Neural progenitor cell (in vitro differentiated cells): ENCODE data around the gene KCNH2. TPM values are rescaled to one million over a fixed set of nuclear protein-coding genes. Genes with fewer than 3 reads are reported as not detected.

ENCODE experiments used
- DNase-seq: peaks from one replicate; pipeline ENCODE4 v3.0.0-alpha.2; 2016; ENCODE audit warnings: low spot score
- H2AFZ ChIP-seq: fragments of 200-600 bp; sonication (generic); replicated peaks from 2 replicates; pipeline ENCODE4 v1.6.1; 2016; ENCODE audit warnings: antibody characterized with exemption
- H3F3A ChIP-seq: fragments of 200-600 bp; sonication (generic); 2 replicates; pipeline ENCODE4 v1.6.1; 2016; ENCODE audit warnings: antibody characterized with exemption, low read depth
- H3K27ac ChIP-seq: fragments of 200-600 bp; sonication (generic); 2 replicates; pipeline ENCODE4 v1.5.1; 2016; ENCODE audit warnings: mild to moderate bottlenecking
- H3K27me3 ChIP-seq: fragments of 200-600 bp; sonication (generic); 2 replicates; pipeline ENCODE4 v1.6.1; 2016; ENCODE audit warnings: mild to moderate bottlenecking, moderate library complexity
- H3K36me3 ChIP-seq: fragments of 200-600 bp; sonication (generic); 2 replicates; pipeline ENCODE4 v1.5.1; 2016
- H3K4me1 ChIP-seq: fragments of 200-600 bp; sonication (generic); 2 replicates; pipeline ENCODE4 v1.6.1; 2016; ENCODE audit warnings: mixed run types
- H3K4me2 ChIP-seq: fragments of 200-600 bp; sonication (generic); 2 replicates; pipeline ENCODE4 v1.6.1; 2016
- H3K4me3 ChIP-seq: fragments of 200-600 bp; sonication (generic); 2 replicates; pipeline ENCODE4 v1.5.1; 2016
- H3K79me2 ChIP-seq: fragments of 200-600 bp; sonication (generic); 2 replicates; pipeline ENCODE4 v1.6.1; 2016; ENCODE audit warnings: low read depth
- H3K9ac ChIP-seq: fragments of 200-600 bp; sonication (generic); 2 replicates; pipeline ENCODE4 v1.6.1; 2016
- H3K9me3 ChIP-seq: fragments of 200-600 bp; sonication (generic); 2 replicates; pipeline ENCODE4 v1.5.1; 2016; ENCODE audit warnings: low read depth
- H4K20me1 ChIP-seq: fragments of 200-600 bp; sonication (generic); 2 replicates; pipeline ENCODE4 v1.6.1; 2016; ENCODE audit warnings: low read depth
- H3K27ac Mint-ChIP-seq: 3 replicates; pipeline ENCODE4 v1.8.0; 2021; ENCODE audit warnings: mixed read lengths
- H3K27me3 Mint-ChIP-seq: 2 replicates; pipeline ENCODE4 v1.8.0; 2022; ENCODE audit warnings: low read depth, mild to moderate bottlenecking, inconsistent platforms, moderate library complexity, mixed read lengths; ENCODE audit not compliant: insufficient read depth
- H3K36me3 Mint-ChIP-seq: 3 replicates; pipeline ENCODE4 v1.8.0; 2021; ENCODE audit warnings: mixed read lengths
- H3K4me1 Mint-ChIP-seq: 3 replicates; pipeline ENCODE4 v1.8.0; 2021; ENCODE audit warnings: mixed read lengths
- H3K4me3 Mint-ChIP-seq: 3 replicates; pipeline ENCODE4 v1.8.0; 2021; ENCODE audit warnings: mild to moderate bottlenecking, moderate library complexity, mixed read lengths
- H3K9me3 Mint-ChIP-seq: 3 replicates; pipeline ENCODE4 v1.8.0; 2020; ENCODE audit warnings: mixed read lengths
- EZH2 ChIP-seq: fragments of 200-600 bp; sonication (generic); IDR thresholded peaks from 2 replicates; pipeline ENCODE4 v1.6.1; 2017; ENCODE audit warnings: antibody characterized with exemption, mild to moderate bottlenecking, moderate library complexity
- EZH2phosphoT487 ChIP-seq: fragments of 200-600 bp; sonication (generic); IDR thresholded peaks from 2 replicates; pipeline ENCODE4 v1.6.1; 2017; ENCODE audit warnings: antibody characterized with exemption
- total RNA-seq: library from RNA; depleted of rRNA; stranded (reverse); fragments of >200 nt; gene quantifications from 2 replicates; pipeline ENCODE4 v1.2.3, GENCODE V29; 2015; ENCODE audit warnings: low replicate concordance
- TF ChIP-seq, protein P1 (sequence below): fragments of 200-600 bp; sonication (generic); IDR thresholded peaks from 2 replicates; pipeline ENCODE4 v1.5.1; 2017; ENCODE audit warnings: antibody characterized with exemption, mild to moderate bottlenecking

Gene KCNH2
- total RNA-seq, 1 donor from 2014 or later = 2.6 TPM

DNA sequence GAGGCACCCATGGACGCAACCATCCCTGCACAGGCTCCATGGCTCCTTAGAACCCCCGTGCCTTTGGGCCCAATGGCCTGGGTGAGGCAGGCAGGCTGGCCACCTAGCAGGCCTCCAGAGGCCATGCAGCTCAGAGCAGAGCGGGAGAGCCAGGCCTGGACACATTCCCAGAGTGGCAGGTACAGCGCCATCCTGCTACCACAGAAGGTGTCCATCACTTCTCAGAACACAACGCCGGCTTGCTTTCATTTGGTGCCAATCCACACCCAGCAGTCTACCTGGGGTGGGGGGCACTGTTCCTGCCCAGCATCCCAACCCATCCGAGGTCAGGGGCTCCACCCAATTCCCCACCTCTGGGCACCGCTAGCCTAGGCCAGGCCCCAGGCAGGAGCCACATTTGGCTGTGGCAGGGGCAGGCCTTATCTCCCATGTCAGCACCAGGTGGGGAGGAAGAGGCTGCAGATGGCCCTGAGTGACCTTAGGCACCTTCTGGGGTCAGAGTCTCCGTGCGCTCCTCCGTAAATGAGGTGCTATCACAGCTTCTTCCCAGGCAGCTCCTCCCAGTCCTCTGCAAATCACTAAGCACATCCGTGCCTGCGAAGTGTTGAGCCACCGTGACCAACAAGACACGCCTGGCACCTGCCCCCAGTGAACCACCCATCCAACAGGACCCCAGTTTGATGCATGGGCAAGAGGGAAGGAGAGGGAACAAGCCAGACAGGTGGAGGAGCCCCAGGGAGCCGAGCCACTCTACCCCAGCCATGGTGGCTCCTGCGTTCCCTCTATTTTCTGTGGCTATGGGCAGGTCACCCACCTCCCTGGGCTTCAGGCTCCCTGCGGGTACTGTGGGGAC lies 14.2 kb downstream of the KCNH2 start:
- H3K27ac ChIP-seq = no peak overlapping the region
- peaks cover 22% of the 10 kb centered on the region for H3K4me1 Mint-ChIP-seq
- no peaks in the 10 kb centered on the region for H3K36me3 ChIP-seq
- H2AFZ ChIP-seq = no peak overlapping the region
- no peak overlapping the region for H3K4me3 Mint-ChIP-seq
- H3K27ac Mint-ChIP-seq = peak overlapping the region; percentile 53
- no peak overlapping the region for H3K9ac ChIP-seq
- TF ChIP-seq EZH2 (no peak), EZH2phosphoT487 (no peak)
- TF ChIP-seq, protein P1, sequence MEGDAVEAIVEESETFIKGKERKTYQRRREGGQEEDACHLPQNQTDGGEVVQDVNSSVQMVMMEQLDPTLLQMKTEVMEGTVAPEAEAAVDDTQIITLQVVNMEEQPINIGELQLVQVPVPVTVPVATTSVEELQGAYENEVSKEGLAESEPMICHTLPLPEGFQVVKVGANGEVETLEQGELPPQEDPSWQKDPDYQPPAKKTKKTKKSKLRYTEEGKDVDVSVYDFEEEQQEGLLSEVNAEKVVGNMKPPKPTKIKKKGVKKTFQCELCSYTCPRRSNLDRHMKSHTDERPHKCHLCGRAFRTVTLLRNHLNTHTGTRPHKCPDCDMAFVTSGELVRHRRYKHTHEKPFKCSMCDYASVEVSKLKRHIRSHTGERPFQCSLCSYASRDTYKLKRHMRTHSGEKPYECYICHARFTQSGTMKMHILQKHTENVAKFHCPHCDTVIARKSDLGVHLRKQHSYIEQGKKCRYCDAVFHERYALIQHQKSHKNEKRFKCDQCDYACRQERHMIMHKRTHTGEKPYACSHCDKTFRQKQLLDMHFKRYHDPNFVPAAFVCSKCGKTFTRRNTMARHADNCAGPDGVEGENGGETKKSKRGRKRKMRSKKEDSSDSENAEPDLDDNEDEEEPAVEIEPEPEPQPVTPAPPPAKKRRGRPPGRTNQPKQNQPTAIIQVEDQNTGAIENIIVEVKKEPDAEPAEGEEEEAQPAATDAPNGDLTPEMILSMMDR = no peak
- no peaks in the 10 kb centered on the region for H3K9me3 ChIP-seq
- H3K9me3 Mint-ChIP-seq = no peaks in the 10 kb centered on the region
- peaks cover 5% of the 10 kb centered on the region for H3K4me1 ChIP-seq
- H3K27me3 ChIP-seq = no peaks in the 10 kb centered on the region
- H3K36me3 Mint-ChIP-seq = no peaks in the 10 kb centered on the region
- no peaks in the 10 kb centered on the region for H4K20me1 ChIP-seq
- no peaks in the 10 kb centered on the region for H3F3A ChIP-seq
- H3K4me2 ChIP-seq = no peak overlapping the region
- no peak for DNase-seq
- no peak overlapping the region for H3K4me3 ChIP-seq
- H3K27me3 Mint-ChIP-seq = peaks cover 14% of the 10 kb centered on the region
- H3K79me2 ChIP-seq = no peaks in the 10 kb centered on the region

DNA sequence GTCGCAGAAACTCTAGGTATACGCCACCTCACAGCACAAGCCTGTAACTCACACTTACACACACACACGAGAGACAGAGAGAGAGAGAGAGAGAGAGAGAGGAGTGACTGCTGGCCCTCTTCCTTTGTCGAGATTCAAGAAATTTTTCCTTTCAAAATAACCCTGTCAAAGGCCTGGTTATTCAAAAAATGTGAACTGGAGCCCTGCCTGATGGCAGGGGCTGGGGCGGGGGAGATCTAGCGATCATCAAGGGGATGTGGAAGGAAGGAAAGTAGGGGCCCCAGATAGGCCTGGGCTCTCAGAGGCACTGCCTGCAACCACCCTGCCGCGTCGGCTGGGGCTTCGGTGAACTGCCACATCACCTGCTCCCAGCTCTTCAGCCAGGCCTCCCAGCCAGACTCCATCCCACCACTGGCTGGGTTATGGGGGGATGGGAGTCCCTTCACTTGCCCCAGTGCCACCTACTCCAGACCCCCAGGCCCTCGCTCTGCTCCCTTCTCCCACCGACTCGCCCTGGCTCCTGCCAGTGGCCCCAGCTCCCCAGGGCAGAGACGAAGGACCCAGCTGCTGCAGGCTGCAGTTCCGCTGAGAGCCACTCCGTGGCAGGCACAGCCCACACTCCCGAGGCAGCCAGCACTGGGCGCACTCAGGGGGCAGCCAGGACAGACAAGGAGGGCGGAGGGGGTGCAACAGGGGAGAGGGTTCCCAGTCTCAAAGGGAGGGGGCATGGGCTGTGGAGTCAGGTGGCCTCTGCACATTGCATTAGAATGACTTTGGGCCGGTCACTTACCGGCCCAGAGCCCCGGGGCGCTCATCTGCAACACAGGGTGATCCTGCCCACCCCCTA lies 15.3 kb downstream of the KCNH2 start:
- Histone ChIP-seq H3K4me1 (no peaks in the 10 kb centered on the region), H2AFZ (no peak overlapping the region), H3K9me3 (no peaks in the 10 kb centered on the region), H3K9ac (no peak overlapping the region), H3K79me2 (no peaks in the 10 kb centered on the region), H3K27ac (no peak overlapping the region), H3K27me3 (no peaks in the 10 kb centered on the region), H3F3A (no peaks in the 10 kb centered on the region), H3K36me3 (no peaks in the 10 kb centered on the region), H3K4me2 (no peak overlapping the region), H4K20me1 (no peaks in the 10 kb centered on the region), H3K4me3 (no peak overlapping the region)
- no peak for TF ChIP-seq EZH2phosphoT487
- no peak for TF ChIP-seq EZH2
- TF ChIP-seq, protein P1 = peak; percentile 89
- H3K36me3 Mint-ChIP-seq = peaks cover 2% of the 10 kb centered on the region
- peak overlapping the region; percentile 62 for H3K27ac Mint-ChIP-seq
- DNase-seq = peak; percentile 86
- peaks cover 19% of the 10 kb centered on the region for H3K4me1 Mint-ChIP-seq
- H3K9me3 Mint-ChIP-seq = no peaks in the 10 kb centered on the region
- H3K4me3 Mint-ChIP-seq = no peak overlapping the region
- peaks cover 15% of the 10 kb centered on the region for H3K27me3 Mint-ChIP-seq

DNA sequence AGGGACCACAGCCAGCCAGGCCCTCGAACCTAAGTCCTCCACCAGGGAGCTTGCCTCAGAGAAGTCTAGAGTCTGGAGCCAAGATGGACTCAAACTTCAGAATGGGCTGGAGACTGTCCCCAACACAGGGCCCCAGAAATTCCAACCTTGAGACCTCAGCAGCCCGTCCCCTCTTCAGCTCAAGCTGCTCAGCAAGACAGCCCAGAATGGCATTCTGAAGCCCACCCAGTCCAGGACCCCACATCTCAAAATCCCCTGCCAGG lies 15.9 kb downstream of the KCNH2 start:
- H3K9me3 Mint-ChIP-seq = no peaks in the 10 kb centered on the region
- H3K4me3 ChIP-seq = no peak overlapping the region
- peak overlapping the region; percentile 62 for H3K27ac Mint-ChIP-seq
- no peak for TF ChIP-seq EZH2phosphoT487
- no peak for TF ChIP-seq EZH2
- TF ChIP-seq, protein P1 = no peak
- H4K20me1 ChIP-seq = no peaks in the 10 kb centered on the region
- H3K27me3 Mint-ChIP-seq = peaks cover 16% of the 10 kb centered on the region
- H3K9ac ChIP-seq = no peak overlapping the region
- no peak overlapping the region for H3K27ac ChIP-seq
- DNase-seq = no peak
- H2AFZ ChIP-seq = no peak overlapping the region
- H3K4me1 ChIP-seq = no peaks in the 10 kb centered on the region
- no peak overlapping the region for H3K4me3 Mint-ChIP-seq
- H3K4me2 ChIP-seq = no peak overlapping the region
- H3K4me1 Mint-ChIP-seq = peaks cover 21% of the 10 kb centered on the region
- H3K27me3 ChIP-seq = no peaks in the 10 kb centered on the region
- no peaks in the 10 kb centered on the region for H3F3A ChIP-seq
- no peaks in the 10 kb centered on the region for H3K36me3 ChIP-seq
- H3K79me2 ChIP-seq = no peaks in the 10 kb centered on the region
- H3K9me3 ChIP-seq = no peaks in the 10 kb centered on the region
- peaks cover 4% of the 10 kb centered on the region for H3K36me3 Mint-ChIP-seq
